HG02981 (cell line): ENCODE measurements around the gene TNFRSF13B.
"Not testable (repeated sequence)": the region's sequence is repeated elsewhere in the genome, so short reads cannot be mapped to it uniquely, and the experiment has no call there.

Source experiments
- ATAC-seq: cut with Tn5 transposase; IDR thresholded peaks from one replicate; pipeline ENCODE4 v1.9.1; 2021; ENCODE audit warnings: mild to moderate bottlenecking, moderate library complexity; ENCODE audit not compliant: unreplicated experiment

The TNFRSF13B gene

DNA sequence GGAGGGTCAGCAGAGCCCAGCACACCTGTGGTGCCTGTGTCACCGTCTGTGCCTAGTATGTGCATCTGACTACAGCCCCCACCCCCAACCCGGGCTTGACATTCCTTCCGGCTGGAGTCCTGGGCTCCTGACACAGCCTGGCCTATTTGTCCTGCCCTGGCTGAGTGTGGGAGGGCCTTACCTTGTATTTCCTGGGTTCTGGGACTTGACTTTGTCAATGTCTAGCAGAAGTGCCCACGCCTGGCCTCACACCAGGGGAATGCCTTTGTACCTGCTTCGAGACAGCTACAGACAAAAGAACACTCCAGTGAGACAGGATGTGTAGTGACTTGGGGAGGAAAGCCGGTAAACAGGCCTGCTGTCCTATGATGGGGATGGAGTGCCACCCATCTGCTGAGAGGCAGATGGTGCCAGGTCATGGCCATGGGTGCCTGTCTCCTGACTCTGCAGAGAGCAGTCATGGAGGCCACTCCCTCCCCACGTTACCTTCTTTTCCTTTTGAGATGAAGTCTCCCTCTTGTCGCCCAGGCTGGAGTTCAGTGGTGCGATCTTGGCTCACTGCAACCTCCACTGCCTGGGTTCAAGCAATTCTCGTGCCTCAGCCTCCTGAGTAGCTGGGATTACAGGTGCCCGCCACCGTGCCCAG, 42.8 kb downstream of the TNFRSF13B start:
- no peak for ATAC-seq

DNA sequence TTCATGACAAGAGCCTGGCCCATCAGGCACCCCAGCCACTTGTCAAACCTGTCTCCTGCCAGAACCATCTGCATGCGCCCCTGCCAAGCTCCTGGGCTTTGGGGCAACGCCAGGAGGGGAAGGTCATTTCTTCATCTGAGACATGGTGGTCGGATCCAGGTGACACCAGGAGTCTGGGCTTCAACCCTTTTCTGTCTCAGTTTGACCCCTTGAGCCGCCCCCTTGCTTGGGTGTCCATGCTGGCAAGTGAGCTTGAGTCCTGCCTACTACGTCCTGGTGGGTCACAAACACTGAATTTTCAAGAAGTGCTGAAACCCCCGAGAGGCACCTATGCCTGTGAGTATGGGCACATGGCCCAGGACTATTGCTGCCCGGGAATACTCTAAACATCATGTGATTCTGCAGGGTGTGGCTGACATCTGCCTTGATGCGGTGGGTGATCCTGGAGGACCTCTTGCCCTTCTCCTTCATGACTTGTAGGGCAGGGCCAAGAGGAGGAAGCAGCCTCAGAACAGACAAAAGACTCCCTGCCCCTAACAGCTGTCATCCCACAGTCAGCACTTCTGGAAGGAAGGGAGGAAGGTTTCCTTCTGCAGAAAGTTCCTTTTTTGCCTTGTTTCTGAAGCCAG, 43.4 kb downstream of the TNFRSF13B start:
- no peak for ATAC-seq

DNA sequence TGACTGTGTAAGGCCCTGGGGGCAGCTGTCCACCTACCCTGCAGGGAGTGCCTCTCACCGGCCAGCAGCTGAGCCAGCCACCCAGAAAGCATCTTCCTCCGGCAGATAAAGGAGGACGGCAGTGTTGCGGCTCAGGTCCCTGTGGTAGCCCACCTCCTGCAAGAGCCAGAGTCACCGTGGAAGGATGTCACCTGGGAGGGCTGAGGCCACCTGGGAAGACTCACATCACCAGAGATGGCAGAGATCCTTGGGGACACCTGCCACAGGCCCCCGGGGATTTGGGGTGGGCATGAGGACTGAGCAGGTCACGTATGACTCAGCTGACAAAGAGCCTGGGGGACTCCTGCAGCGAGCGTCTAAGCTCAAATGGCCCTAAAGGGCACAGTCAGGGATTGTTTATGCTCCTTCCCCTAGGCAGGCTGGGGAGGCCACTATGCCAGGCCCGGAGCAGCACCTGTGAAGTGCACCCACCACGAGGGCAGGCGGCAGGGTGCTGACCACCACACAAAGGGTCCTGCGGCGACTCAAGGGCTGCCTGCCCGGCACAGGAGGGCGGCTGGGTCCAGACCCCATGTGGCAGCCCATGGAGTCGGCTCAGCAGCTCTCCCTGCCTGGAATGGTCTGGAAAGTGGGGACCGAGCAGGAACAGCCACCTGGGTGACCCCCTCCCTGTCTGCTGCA, 44.1 kb downstream of the TNFRSF13B start:
- ATAC-seq, result no peak

DNA sequence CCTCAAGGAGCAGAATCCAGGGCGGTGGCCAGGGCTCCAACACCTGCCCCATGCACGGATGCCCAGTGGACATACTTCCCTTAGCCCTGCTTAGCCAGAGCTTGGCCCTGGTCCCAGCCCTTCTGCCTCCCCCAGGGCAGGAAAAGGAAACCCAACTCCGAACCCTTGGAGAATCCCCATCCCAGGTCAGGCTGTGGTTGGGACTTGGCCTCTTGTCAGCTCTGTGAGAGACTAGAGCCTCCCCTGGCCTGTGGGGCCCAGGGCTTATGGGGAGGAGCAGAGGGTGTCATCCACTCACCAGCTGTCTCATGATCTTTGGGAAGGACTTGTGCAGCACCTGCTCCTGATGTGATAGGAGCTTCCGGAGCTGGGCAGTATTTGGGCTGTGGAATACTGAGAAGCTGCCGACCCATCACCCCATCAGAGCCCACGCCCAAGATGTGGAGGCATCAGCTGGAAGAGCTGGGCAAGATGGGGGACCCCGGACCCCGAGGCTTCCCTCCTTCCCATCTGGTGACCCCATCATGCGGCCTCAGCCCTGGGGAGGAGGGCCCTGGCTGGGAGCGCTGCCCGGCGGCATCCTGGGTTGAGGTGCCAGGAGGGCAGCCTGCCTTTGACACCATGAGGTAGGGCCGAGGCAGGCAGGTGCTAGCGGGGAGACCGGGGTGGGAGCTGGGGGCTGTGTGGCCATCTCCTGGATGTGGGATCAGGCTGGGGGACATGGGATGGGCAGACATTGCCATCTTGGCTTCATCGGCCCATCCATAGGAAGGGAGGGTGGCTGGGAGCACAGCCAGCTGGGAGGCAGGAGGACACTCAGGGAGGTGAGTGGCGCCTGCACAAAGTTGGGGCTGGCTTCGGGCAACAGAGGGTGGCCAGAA, 45.1 kb downstream of the TNFRSF13B start:
- ATAC-seq, result no peak

DNA sequence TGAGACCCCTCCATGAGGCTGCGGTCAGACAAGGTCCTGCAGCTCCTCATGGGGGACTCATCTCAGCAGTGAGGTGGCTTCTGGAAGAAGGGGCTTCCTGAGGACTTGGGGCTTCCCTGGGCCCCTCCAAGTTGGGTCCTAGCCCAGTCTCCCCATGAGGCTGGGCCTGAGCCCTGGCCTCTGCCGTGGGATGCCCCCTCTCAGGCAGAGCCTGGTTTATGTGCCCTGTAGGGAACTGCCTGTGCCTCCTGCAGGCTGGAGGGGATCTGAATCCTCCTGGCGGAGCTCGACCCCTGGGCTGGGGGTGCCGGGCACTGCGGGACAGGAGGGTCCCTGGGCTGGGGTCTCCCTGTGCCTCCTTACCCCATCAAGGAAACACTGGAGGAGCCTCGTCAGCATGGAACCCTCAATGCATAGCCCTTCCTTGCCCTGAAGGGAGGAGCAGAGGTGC, 45.8 kb downstream of the TNFRSF13B start:
- ATAC-seq, result no peak

DNA sequence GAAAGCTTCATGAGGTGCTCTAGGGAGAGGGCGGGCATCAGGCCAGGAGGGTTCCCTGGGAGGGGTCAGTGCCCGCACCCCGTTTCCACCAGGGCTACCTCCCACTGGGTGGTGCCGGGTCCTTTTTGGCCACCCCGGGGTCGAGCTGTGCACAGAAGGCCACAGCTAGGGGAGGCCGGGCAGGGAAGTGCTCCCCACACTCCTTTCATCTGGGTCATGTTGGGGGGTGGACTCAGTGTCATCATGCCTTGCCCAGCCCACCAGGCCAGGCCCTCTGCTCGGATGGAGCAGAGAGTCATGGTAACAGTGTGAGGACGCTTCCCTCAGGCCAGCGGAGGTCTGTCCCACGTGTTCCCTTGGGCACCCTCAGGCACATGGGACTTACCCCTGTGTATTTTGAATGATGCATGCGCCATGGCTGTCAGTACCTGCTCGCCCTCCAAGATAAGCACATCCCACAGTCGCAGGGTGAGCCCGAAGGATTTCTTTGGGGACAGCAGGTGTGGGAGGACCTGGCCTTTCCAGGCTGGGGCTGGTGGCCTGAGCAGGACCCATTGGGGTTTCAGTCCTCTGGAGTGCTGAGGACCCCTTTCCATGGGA, 46.4 kb downstream of the TNFRSF13B start:
- no peak for ATAC-seq

DNA sequence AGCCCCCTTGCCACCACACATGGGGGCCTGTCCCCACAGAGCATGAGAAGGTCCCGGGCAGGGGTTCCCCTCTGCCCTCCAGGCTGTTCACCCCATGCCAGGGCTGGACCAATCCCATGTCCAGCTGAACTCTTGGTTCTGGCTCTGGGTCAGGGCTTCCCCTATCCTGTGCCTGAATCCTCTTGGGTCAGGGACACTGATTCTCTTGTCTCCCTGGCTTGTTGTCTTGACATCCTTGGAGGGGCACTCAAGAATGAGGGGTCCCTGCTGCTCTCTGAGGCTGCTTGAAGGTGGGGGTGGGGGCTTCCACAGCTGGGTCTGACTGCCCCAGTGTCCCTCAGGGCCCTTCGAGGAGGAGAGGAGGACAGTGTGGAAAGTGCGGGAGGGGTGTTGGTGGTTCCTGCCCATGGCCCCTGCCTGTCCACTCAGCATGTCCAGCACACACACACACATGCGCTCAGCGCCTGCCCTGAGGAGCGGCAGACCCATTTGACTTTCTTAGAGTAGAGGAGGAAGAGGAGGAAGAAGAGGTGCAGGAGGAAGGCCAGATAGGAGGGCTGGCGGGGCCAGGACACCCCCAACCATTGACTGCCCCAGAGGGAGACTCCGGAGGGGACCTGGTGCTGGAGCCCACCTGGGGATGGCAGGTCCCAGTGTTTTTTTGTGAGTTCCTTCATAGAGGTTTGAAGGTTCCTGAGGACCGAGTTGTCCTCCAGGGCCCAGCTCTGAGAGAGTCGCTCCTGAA, 47.0 kb downstream of the TNFRSF13B start:
- ATAC-seq, result no peak

DNA sequence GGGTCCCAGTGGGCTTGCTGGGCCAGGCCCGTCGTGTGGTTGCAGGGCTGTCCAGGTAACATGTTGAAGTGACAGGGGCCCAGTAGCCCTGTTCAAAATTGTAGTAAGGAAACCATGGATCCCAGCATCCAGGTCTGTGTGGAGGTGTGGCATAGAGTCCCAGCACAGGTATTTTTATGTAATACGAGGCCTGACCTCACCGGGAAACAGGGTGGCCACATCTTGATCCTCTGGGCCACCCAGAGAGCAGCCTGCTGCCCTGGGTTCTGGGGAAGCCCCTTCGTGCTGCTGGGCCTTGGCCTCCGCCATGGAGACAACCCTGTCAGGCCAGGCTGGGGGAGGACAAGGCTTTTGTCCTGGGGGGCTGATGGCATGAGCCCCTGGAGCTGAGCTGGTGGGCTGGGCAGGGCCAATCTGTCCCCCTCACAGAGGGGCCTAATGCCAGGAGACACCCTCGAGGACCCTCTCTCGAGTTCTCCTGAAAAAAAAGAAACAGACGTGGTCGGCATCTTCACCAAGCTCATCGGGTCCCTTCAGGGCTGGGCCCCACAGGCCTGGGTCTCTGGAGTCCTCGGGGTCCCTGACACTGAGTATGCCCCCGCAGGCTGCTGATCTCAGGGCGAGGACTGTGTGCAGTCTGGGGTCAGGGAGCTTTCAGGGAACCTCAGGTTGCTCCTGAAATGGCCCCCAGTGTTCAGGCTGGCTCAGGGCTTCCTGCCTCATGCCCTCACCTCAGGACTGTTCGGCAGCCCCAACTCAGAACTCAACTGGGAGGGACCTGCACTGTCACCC, 47.8 kb downstream of the TNFRSF13B start:
- ATAC-seq, result no peak

DNA sequence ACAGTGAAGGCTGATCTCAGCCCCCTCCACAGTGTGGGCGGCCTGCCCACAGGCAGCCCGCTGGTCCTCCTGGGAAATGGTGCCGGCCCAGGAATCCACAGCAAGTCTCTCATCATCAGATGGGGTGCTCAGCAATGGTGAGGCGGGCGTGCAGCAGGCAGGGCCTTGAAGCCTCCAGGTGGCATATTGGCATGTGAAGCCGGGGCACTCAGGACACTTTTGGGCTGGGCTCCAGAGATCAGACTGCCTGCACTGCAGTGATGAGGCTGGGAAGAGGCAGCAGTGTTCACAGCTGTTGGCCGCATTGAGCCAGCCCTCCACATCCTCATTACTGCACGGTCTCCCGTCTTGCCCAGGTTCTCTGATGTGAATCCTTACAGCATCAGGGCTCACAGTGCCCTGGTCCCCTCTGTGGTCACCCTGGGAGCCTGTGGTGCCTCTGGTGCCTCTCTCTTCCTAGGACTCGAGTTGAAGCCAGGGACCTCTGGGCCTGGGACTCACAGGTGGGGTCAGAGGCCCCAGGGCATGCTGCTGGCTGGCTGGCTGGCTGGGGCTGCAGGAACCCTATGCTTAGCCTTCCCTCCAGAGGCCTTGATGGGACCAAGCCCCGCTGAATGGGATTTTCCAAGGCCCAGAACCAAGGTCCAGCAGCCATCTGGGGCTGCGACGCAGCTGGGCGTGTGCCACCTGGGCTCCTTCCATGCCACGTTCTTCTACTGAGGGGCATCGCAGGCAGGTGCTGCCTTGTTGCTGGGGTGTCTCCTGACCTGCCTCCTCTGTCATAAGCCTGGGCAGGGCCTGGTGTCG, 48.6 kb downstream of the TNFRSF13B start:
- ATAC-seq, result no peak

DNA sequence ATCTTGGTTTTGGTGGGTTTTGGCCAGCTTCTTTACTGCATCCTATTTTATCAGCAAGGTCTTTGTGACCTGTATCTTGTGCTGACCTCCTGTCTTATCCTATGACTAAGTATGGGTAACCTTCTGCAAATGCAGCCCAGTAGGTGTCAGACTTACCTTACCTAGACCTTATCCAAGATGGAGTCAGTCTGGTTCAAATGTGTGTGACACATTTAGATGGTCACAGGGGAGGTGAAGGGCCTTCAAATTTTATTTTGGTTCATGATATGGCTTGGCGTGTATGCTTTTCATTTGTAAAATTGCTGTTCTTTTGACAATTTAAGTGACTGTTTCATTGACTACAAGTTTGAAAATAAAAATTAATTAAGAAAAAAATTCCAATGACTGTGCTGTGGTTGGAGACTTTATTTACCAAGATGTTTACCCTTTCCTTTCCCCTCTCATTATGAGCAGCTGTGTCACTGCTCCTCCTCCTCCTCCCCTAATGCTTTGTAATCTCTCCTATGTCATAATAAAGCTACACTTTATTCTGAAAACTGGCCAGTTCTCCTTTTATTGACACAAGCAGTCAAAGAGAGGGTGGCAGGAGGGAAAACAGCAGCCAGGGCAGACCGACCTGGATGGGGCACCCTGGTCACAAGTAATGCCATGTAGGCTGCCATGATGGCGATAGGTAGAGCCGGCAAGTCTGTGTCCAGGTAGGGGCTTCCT, 49.4 kb downstream of the TNFRSF13B start:
- no peak for ATAC-seq

DNA sequence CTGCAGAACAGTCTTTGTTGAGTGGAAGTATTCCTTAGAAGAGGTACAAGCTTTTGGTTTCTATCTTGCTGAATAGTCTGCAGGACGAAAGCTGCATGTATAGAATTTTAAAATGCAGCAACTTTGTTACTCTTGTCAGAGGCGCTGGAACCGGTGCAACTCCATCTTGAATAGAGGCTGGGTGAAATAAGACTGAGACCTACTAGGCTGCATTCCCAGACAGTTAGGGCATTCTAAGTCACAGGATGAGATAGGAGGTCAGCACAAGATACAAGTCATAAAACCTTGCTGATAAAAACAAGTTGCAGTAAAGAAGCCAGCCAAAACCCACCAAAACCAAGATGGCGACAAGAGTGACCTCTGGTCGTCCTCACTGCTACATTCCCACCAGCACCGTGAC, 50.5 kb downstream of the TNFRSF13B start:
- ATAC-seq, result not testable (repeated sequence)

DNA sequence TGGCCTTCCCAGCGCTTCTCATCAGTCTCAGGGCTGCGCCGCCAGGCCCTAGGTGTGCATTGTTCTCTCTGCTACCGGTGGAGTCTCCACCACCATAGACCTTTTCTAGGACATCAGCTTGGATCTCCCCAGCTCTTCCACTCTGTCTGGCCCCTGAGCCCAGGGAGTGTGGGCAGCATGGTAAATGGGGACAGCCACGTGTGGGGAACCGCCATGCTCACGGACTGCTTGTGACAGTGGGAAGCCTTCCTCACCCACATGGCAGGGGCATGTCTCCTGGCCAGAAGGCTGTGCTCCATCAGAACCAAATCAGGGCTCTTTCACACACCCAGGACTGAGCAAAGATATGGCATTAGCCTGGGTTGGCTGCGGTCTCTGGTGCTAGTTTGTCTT, 51.3 kb downstream of the TNFRSF13B start:
- no peak for ATAC-seq

DNA sequence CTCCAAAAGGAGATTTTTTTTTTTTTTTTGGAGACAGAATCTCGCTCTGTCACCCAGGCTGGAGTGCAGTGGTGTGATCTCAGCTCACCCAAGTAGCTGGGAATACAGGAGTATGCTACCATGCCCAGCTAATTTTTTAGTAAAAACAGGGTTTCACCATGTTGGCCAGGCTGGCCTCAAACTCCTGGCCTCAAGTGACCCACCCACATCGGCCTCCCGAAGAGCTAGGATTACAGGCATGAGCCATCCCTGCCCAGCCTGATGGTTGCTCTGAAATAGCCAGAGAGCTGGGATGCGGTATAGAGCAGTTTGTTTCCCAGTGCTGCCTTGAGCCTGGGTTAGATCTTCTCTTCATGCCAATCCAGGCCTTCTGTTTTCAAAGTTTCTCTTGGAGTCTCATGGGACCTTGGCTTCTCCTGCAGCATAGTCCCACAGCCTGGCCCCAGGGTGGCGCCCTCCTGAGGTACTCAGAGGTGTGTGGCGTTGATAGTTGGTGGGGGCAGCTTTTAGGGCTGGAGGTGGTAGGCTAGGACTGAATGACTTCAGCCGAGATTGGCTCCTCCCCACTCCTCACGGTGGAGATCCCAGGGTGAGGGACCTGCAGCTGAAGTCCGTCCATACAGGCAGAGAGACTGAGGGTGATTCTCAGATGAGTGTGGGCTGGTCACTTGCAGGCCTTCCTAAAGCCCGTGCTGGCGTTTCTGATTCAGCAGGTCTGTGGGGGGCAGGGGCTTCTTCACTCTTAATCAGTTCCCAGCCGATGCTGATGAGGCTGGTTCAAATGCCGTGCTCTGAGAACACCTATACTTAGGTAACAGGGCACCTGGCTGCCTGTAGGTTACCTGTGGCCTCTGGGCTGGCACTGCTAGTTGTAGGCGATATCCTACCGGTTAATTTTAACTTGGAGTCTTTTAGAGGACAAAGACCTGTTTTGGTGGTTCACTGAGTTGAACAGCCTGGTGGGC, 52.0 kb downstream of the TNFRSF13B start:
- ATAC-seq, result no peak

DNA sequence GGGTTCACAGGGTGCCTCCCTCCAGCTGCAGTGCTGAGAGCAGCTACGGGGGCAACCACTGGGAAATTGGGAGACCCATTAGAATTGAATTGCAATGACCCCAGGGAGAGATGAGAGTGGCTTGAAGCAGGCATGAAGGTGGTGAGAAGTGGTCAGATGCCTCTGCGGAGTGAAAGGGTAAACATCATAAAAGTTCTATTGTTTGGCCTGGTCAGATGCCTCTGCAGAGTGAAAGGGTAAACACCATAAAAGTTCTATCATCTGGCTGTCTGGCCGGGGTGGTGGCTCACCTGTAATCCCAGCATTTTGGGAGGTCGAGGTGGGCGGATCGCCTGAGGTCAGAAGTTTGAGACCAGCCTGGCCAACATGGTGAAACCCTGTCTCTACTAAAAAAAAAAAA, 53.5 kb downstream of the TNFRSF13B start:
- ATAC-seq, result no peak

DNA sequence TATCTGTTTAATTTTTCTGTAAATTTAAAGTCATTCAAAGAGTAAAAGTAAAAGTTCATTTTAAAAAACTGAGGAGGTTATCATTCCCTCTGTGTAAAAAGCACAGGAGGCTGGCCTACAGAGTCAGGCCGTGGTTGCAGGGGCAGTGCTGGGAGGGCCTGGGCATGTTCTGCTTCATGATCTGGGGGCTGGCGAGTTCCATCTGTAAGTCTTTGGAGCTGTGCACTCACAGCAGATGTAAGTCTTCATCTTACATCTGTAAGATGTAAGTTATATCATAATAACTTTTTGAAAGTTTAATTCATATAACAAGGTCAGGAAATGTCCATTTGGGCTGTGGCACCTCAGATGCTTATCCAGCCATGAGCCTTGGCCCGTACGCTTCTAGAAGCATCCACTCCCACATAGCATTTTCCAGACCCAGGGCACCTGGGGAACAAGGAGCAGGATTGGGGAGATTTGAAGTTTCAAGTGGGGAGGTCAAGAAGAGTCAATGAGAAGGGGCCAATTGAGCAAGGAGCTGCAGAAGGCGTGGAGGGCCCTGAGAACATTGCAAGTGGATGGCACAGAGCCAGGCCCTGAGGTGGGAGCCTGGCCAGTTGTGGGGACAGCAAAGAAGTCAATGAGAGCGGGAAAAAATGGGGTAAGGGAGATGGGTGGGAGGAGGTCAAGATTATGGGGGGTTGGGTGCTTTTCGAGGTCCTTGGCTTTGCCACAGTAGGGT, 54.1 kb downstream of the TNFRSF13B start:
- ATAC-seq, result no peak

DNA sequence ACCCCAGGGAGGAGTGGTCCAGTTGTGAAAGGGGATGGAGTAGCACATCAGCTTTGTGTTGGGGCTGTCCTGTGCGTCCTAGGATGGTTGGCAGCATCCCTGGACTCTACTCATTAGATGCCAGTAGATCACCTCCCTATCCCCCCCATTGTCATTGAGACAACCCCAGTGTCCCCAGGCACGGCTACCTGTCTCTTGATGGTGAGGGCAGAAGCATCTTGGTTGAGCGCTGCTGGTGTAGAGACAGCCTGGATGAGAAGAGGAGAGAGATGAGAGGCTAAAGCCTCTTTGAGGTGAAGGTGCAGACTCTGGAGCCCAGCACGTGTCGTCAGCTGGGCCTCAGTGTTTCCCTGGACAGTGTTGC, 55.4 kb downstream of the TNFRSF13B start:
- no peak for ATAC-seq
